MCF 10A (cell line): Measurements from ENCODE around the gene TCOF1. TPM values are rescaled to one million over a fixed set of nuclear protein-coding genes. Genes with fewer than 3 reads are reported as not detected.
A peak's percentile ranks its signal among the peaks of the same experiment; 100 is the strongest.

Experiments
- BruUV-seq: library from RNA; stranded (reverse); fragments of 400-500 nt; replicated peaks from 2 replicates; lab custom pipeline; 2021; lab: Mats Ljungman, UMichigan
- CTCF ChIA-PET: fragments of 300-600 bp; sonication (Branson Sonifier 250); formaldehyde crosslinking; extraction: SDS; loops from one replicate; lab custom pipeline; 2021; ENCODE audit warnings: antibody characterized with exemption, inconsistent platforms; lab: Yijun Ruan, JAX
- POLR2A ChIA-PET: fragments of 300-600, 350-650 bp; sonication (Branson Sonifier 250); formaldehyde crosslinking; extraction: SDS; loops from one replicate; lab custom pipeline; 2020; ENCODE audit warnings: antibody characterized with exemption, inconsistent platforms; lab: Yijun Ruan, JAX
- DNase-seq: peaks from one replicate; pipeline ENCODE4 v3.0.0-alpha.2; 2018; ENCODE audit not compliant: unreplicated experiment
- H3K27ac Mint-ChIP-seq: one replicate; pipeline ENCODE4 v1.8.0; 2022; ENCODE audit warnings: mild to moderate bottlenecking, low read depth, mixed read lengths; ENCODE audit not compliant: unreplicated experiment
- H3K27me3 Mint-ChIP-seq: one replicate; pipeline ENCODE4 v1.8.0; 2022; ENCODE audit warnings: mixed read lengths; ENCODE audit not compliant: insufficient read depth, unreplicated experiment
- H3K36me3 Mint-ChIP-seq: one replicate; pipeline ENCODE4 v1.8.0; 2022; ENCODE audit warnings: mild to moderate bottlenecking, moderate library complexity, mixed read lengths; ENCODE audit not compliant: insufficient read depth, unreplicated experiment
- H3K4me1 Mint-ChIP-seq: one replicate; pipeline ENCODE4 v1.8.0; 2022; ENCODE audit warnings: mixed read lengths; ENCODE audit not compliant: insufficient read depth, unreplicated experiment
- H3K4me3 Mint-ChIP-seq: one replicate; pipeline ENCODE4 v1.8.0; 2022; ENCODE audit warnings: mild to moderate bottlenecking, moderate library complexity, mixed read lengths; ENCODE audit not compliant: unreplicated experiment
- H3K9me3 Mint-ChIP-seq: one replicate; pipeline ENCODE4 v1.8.0; 2022; ENCODE audit warnings: mixed read lengths; ENCODE audit not compliant: unreplicated experiment
- intact Hi-C: fragments of 100-400 bp; cut with micrococcal nuclease; formaldehyde crosslinking; loops from 2 replicates; pipeline ENCODE4 v1.14.1; 2022
- total RNA-seq: library from RNA; stranded (reverse); gene quantifications from 2 replicates; pipeline ENCODE4 v1.2.3, GENCODE V29; 2022
- TF ChIP-seq, protein P1 (sequence below): fragments of 200-600 bp; IDR thresholded peaks from one replicate; pipeline ENCODE4 v1.8.0; 2022; ENCODE audit warnings: antibody characterized with exemption, mild to moderate bottlenecking; ENCODE audit not compliant: unreplicated experiment

Gene TCOF1
- total RNA-seq, 1 experiment from 2014 or later: 83.5 TPM

DNA sequence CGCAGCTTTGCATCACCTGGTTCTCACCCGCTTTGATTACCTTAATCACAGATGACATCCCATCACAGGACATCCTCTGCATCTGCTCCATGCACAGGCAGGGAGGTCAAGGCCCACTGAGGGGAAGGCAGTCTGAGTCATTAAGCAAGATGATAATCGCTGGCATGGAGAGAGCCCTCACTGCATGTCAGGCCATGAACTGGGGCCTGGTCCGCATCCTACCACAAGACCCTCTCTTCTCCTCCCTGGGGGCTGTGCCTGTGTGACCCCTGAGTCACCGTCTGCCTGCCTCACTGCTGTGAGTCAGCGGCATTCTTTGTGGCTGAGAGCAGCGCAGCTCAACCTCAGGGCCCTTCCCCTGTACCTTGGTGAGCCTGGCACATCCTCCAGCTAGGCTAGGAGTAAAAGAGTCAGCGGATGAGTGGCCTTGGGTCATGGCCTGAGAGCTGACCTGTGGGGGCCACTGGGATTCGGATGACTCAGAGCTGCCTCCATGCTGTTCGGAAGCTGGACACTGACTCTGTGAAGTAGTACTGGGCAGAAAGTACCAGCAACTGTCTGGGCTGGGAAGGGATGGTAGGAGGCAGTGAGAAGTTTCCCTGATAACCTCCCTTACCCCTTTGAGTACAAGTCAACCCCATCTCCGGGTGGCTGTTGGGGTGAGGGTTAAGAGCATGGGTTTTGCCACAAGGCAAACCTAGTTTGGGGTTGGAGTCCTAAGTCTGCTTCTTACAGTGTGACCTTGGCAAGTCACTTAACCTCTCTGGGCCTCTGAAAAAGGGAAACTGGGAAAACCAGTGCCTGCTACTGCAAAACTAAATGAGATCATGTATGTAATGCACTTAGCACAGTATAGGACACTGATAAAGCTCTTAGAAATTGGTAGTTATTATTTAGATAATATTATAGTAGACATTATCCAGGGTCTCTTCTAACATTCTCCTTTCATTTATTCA is 40.2 kb upstream of the TCOF1 start:
- peak overlapping the region; percentile 73 for H3K27ac Mint-ChIP-seq
- TF ChIP-seq, protein P1, sequence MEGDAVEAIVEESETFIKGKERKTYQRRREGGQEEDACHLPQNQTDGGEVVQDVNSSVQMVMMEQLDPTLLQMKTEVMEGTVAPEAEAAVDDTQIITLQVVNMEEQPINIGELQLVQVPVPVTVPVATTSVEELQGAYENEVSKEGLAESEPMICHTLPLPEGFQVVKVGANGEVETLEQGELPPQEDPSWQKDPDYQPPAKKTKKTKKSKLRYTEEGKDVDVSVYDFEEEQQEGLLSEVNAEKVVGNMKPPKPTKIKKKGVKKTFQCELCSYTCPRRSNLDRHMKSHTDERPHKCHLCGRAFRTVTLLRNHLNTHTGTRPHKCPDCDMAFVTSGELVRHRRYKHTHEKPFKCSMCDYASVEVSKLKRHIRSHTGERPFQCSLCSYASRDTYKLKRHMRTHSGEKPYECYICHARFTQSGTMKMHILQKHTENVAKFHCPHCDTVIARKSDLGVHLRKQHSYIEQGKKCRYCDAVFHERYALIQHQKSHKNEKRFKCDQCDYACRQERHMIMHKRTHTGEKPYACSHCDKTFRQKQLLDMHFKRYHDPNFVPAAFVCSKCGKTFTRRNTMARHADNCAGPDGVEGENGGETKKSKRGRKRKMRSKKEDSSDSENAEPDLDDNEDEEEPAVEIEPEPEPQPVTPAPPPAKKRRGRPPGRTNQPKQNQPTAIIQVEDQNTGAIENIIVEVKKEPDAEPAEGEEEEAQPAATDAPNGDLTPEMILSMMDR: no peak

DNA sequence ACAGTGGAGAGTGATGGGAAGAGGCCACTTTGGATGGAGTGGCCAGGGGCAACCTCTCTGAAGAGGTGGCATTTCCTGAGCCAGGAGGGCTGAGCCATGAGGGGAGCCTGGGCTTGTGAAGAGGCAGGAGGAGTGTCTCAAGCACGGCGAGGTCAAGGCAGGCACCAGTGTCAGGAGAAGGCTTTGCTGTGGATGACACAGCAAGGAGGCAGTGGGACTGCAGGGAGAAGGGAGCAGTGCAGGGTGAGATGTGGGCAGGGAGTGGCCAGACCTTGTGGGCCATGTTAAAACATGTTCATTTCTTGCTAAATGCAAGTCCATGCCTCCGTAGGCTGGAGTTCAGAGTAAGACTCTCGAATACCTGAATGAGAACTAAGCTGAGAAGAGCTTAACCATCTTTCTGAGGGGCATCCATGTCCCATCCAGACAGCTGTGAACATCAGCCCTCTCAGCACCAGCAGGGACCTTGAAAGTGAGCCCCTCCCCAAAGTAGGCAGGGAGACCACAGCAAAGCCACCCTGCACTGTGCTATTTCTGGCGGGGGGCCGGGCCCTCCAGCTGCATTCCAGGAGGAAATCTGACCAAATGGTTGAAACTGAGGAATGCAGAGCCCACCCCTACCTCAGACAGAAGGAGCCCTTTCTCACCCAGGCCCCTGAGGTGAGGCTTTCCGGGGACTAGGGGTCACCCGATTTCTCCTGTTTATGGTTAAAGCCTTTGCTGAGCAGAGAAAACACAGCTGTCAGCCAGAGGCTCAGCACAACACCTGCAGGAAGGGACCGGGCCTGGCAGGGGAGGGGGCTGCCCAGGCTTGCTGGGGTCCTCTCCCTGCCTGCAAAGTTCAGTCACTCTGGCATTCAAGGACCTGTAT is 38.6 kb upstream of the TCOF1 start:
- POLR2A ChIA-PET: interaction anchor here (0.8 to 3.4 kb wide), 11 partner anchors 11 to 757 kb away, joined by 3 to 61 read pairs (median 7); partner anchors contain the start of gene ARSI
- DNase-seq: peak; percentile 77
- peaks cover 49% of the 10 kb centered on the region for H3K4me1 Mint-ChIP-seq
- intact Hi-C loops: no loop called here
- CTCF ChIA-PET: interaction anchor here (1.0 to 3.4 kb wide), 8 partner anchors 9 to 46 kb away, joined by 3 to 52 read pairs (median 9); no protein-coding TSS in a partner anchor
- BruUV-seq: no TSS peak
- no peaks in the 10 kb centered on the region for H3K9me3 Mint-ChIP-seq
- no peaks in the 10 kb centered on the region for H3K27me3 Mint-ChIP-seq
- peak overlapping the region; percentile 73 for H3K27ac Mint-ChIP-seq
- TF ChIP-seq, protein P1: no peak
- H3K4me3 Mint-ChIP-seq: peak overlapping the region; percentile 0
- no peaks in the 10 kb centered on the region for H3K36me3 Mint-ChIP-seq

More for the DNA sequence above, 40.2 kb upstream of the TCOF1 start:
- intact Hi-C loops: loop anchor here (1.0 to 2.0 kb wide), 2 partner anchors 19 to 33 kb away; no protein-coding TSS in a partner anchor
- no TSS peak for BruUV-seq
- Mint-ChIP-seq H3K36me3 (no peaks in the 10 kb centered on the region), H3K9me3 (no peaks in the 10 kb centered on the region), H3K4me1 (peaks cover 49% of the 10 kb centered on the region), H3K27me3 (no peaks in the 10 kb centered on the region), H3K4me3 (no peak overlapping the region)
- POLR2A ChIA-PET: interaction anchor here (0.8 to 2.7 kb wide), 7 partner anchors 9 to 51 kb away, joined by 3 to 37 read pairs (median 8); partner anchors contain the start of gene ARSI
- peak; percentile 93 for DNase-seq
- CTCF ChIA-PET: interaction anchor here (0.6 to 1.9 kb wide), 9 partner anchors 17 to 482 kb away, joined by 3 to 5 read pairs (median 4); no protein-coding TSS in a partner anchor

DNA sequence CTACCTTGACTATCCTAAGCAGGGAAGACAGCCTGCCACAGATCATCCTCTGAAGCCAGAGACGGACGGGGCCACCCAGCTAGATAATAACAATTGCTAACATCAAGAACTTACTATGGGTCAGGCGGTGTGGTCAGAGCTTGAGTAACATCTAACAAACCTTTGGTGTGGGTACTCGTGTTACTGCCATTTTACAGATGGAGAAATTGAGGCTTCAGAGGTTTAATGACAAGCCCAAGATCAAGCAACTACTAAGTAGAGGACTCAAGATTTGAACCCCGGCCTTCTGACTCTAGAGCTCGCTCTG is 38.1 kb upstream of the TCOF1 start:
- peak overlapping the region; percentile 80 for H3K27ac Mint-ChIP-seq
- H3K4me3 Mint-ChIP-seq: no peak overlapping the region
- no TSS peak for BruUV-seq
- peaks cover 49% of the 10 kb centered on the region for H3K4me1 Mint-ChIP-seq
- no peaks in the 10 kb centered on the region for H3K36me3 Mint-ChIP-seq
- ChIA-PET CTCF (interaction anchor here (0.7 to 3.4 kb wide), 11 partner anchors 8 to 568 kb away, joined by 3 to 52 read pairs (median 7); partner anchors contain the start of gene ARSI), POLR2A (interaction anchor here (0.6 to 3.4 kb wide), 21 partner anchors 9 to 1341 kb away, joined by 3 to 61 read pairs (median 5); partner anchors contain the start of gene ARSI)
- TF ChIP-seq, protein P1: no peak
- H3K9me3 Mint-ChIP-seq: no peaks in the 10 kb centered on the region
- DNase-seq: no peak
- intact Hi-C loops: no loop called here
- H3K27me3 Mint-ChIP-seq: no peaks in the 10 kb centered on the region
